Fibroblast of the aortic adventitia (primary cell): ENCODE data around the gene GBA2. TPM values are rescaled to one million over a fixed set of nuclear protein-coding genes. Genes with fewer than 3 reads are reported as not detected.
A peak's percentile ranks its signal among the peaks of the same experiment; 100 is the strongest.

Experiments used
- DNase-seq: peaks from one replicate; pipeline ENCODE4 v3.0.0-alpha.2; 2010; ENCODE audit warnings: low read depth
- H3K4me3 ChIP-seq: 2 replicates; pipeline ENCODE4 v1.5.1; 2011; ENCODE audit warnings: low read depth, mild to moderate bottlenecking, control low read depth, low read length, moderate library complexity
- total RNA-seq: library from RNA; depleted of rRNA; stranded (reverse); fragments of >200 nt; gene quantifications from 2 replicates; pipeline ENCODE4 v1.2.3, GENCODE V29; 2012; ENCODE audit warnings: low replicate concordance
- TF ChIP-seq, protein P1 (sequence below): IDR thresholded peaks from 2 replicates; pipeline ENCODE4 v1.5.1; 2011; ENCODE audit warnings: mild to moderate bottlenecking, low read length, control low read depth, inconsistent platforms; ENCODE audit not compliant: insufficient read depth

Gene GBA2
- total RNA-seq, 1 donor: 25.5 TPM

- peak overlapping the region; percentile 87 for H3K4me3 ChIP-seq
- TF ChIP-seq, protein P1, sequence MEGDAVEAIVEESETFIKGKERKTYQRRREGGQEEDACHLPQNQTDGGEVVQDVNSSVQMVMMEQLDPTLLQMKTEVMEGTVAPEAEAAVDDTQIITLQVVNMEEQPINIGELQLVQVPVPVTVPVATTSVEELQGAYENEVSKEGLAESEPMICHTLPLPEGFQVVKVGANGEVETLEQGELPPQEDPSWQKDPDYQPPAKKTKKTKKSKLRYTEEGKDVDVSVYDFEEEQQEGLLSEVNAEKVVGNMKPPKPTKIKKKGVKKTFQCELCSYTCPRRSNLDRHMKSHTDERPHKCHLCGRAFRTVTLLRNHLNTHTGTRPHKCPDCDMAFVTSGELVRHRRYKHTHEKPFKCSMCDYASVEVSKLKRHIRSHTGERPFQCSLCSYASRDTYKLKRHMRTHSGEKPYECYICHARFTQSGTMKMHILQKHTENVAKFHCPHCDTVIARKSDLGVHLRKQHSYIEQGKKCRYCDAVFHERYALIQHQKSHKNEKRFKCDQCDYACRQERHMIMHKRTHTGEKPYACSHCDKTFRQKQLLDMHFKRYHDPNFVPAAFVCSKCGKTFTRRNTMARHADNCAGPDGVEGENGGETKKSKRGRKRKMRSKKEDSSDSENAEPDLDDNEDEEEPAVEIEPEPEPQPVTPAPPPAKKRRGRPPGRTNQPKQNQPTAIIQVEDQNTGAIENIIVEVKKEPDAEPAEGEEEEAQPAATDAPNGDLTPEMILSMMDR: no peak
- DNase-seq: no peak
Observed at GRCh38 chr9:35750256-35750531, 1.2 kb upstream of the GBA2 start.

DNA sequence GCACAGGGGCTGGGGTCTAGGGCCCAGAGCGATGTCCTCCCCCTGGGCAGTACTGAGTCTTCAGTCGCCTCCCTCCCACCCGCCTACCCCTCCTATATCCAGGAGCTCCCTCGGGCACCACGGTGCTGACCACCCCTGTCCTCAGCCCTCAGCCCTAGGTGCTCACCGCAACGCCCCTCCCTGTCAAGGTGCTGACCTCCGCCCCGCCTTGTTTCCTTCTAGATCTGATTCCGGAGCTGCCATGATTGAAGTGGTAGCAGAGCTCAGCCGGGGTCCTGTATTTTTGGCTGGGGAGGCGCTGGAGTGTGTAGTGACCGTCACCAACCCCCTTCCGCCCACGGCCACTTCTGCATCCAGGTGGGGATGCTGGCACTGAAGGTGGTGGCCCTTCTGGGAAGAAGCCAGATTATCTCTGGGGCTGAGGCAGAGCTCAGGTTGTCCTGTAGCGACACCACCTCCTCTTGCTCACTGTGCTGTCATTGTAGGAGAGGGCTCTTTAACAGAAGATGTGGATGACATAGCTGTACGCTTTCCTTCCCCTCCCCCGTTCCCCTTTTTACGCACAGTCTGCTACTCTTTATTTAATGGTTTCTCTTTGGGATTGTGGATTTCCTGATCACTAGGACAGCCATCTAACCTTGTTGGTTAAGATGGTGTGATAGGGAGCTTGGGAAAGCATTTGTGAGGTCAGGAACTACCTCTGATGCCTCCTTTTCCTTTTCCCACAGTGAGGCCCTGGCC is 657 bp upstream of the GBA2 start:
- TF ChIP-seq, protein P1: no peak
- H3K4me3 ChIP-seq: peak overlapping the region; percentile 87
- DNase-seq: peak; percentile 7

- H3K4me3 ChIP-seq: peak overlapping the region; percentile 87
- TF ChIP-seq, protein P1: no peak
- DNase-seq: peak; percentile 15
Observed at GRCh38 chr9:35748242-35748857, 678 bp downstream of the GBA2 start.

GRCh38 chr9:35746583-35746982 is 2.4 kb downstream of the GBA2 start:
- TF ChIP-seq, protein P1: no peak
- DNase-seq: peak; percentile 42
- H3K4me3 ChIP-seq: peak overlapping the region; percentile 87

DNA sequence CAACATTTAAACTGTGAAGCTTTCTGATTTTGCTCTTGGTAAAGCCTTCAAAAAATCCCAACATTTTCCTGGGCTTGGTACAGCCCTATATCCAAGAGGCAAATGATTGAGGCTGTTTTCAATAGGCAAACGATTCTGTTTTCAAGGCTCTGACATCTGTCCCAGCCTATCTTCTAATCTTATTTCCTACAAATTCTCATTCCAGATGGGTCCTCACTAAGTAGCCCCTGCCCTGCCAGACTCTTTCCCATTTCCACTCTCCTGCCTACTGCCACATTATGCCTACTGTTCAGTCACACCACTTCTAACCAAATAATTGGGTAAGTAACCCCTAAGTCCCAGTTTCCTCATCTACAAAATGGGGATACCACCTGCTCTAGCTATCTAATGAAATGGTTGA is 3.5 kb downstream of the GBA2 start:
- no peak for DNase-seq
- peak overlapping the region; percentile 44 for H3K4me3 ChIP-seq
- TF ChIP-seq, protein P1: no peak

DNA sequence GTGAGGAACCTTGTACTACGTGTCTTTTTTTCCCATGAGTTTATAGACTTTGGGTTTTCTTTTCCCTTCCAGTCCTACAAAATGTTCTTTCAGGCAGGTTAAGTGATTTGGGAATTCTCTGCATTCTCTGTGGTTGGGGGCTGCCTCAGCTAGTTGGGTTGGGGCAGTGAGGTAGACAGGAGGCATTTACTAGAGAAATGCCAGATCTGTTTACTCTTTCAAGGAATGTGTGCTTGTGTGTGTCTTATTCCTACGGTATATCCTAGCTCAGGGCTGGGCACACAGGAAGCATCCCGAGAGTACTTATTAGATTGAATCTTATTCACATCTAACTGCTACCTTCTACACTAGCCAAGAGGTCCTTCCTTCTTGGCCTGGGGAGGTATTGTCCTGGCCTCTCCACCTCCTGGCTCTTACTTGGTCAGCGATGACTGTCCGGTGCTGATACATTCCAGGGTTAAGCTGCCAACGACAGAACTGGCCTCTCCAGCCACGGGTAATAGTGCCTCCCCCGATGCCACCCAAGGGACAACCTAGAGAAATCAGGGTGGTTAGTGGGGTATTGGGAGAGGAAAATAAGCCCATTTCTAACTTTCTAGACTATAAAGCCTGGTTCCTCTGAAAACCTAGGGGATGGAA is 5.0 kb downstream of the GBA2 start:
- no peak for DNase-seq
- no peak overlapping the region for H3K4me3 ChIP-seq
- TF ChIP-seq, protein P1: no peak
